ENCODE measurements around the gene ZSCAN20. TPM values are rescaled to one million over a fixed set of nuclear protein-coding genes. Genes with fewer than 3 reads are reported as not detected.

ZSCAN20 gene
- total and polyA plus RNA-seq, 9 of the 15 experiments (the other 6 are each of a cell fraction or from before 2014, with no cell fraction given) = 0.36 to 3.3 (median 2.0) TPM

DNA sequence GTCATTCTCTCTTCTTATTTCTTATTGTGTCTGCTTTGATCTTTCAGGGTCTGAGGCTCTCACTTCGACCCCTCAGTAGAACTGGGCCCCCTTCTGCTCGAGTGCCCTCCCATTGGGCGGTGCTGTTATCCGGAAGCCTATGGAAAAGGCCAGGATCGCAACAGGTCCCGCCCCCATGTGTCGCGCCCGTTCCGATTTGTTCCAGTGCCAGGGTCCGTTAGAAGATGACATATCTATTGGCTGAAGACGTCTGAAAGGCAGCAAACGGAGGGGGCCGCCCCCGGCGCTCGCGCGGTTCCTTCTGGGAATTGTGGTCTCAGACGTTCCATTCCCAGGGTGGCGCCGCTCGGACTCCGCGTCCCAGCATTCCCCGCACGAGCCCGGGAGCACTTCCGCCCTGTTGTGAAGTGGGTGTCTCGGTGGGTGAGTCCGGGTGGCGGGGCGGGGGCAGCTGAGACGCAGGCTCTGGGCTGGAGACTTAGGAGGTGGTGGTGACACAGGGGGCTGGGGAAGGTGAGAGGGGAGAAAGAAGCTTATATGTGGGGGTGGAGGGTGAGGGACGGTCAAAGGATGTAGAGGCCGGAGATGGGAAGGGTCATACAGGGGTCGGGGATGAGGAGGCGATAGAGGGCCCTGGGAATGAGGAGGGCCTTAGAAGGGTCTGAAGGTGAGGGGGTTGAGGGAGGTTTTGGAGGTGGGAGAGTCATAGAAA is at the start of gene ZSCAN20 (continued):
- no peak for TF ChIP-seq RNF219 (CRISPR knock-in tag; IDR thresholded peaks at IDR 0.05)
- peak; percentile 41 for TF ChIP-seq PRDM10 (IDR thresholded peaks at IDR 0.05; ENCODE audit: partially characterized antibody)
- no peak for TF ChIP-seq HOXB6 (CRISPR knock-in tag; IDR thresholded peaks at IDR 0.05; ENCODE audit: borderline replicate concordance)
- no peak; the same call in 1 of the 2 replicates for TF ChIP-seq RNF2 (IDR thresholded peaks at IDR 0.05)
- TF ChIP-seq NR1H2 (CRISPR knock-in tag; IDR thresholded peaks at IDR 0.05) = no peak
- no peak for TF ChIP-seq ZKSCAN1 (IDR thresholded peaks at IDR 0.05; ENCODE audit: low read depth, low read length)
- peak; percentile 86 for TF ChIP-seq EGR1 (conservative IDR thresholded peaks at IDR 0.05)
- no peak for TF ChIP-seq ARID4B (CRISPR knock-in tag; IDR thresholded peaks at IDR 0.05)
- no peak for TF ChIP-seq MAFF (IDR thresholded peaks at IDR 0.05; ENCODE audit: low read length)
- peak; percentile 74 to 78 for TF ChIP-seq NRF1 (conservative IDR thresholded peaks at IDR 0.05 in 1 of 2, IDR thresholded peaks at IDR 0.05 in 1 of 2)
- TF ChIP-seq BRCA1 (IDR thresholded peaks at IDR 0.05) = no peak
- TF ChIP-seq BRCA1 (CRISPR knock-in tag; IDR thresholded peaks at IDR 0.05) = no peak
- TF ChIP-seq BCOR (IDR thresholded peaks at IDR 0.05) = no peak
- TF ChIP-seq TAL1 (IDR thresholded peaks at IDR 0.05) = peak; percentile 21; the same call in 1 of the 2 replicates
- no peak for TF ChIP-seq ZNF140 (CRISPR knock-in tag; IDR thresholded peaks at IDR 0.05)
- TF ChIP-seq EHMT2 (IDR thresholded peaks at IDR 0.05) = peak; percentile 82
- no peak for TF ChIP-seq FOXP4 (CRISPR knock-in tag; IDR thresholded peaks at IDR 0.05; ENCODE audit: borderline replicate concordance)

Measured in K562 (cell line).